ENCODE results near the gene PLBD1.

- no peak for TF ChIP-seq CTCF (IDR thresholded peaks at IDR 0.05)
- TF ChIP-seq ZFX (IDR thresholded peaks at IDR 0.05; ENCODE audit: borderline replicate concordance), result no peak
Observed at GRCh38 chr12:14482886-14483285, 84.8 kb downstream of the PLBD1 start.
